IMR-90 (cell line): Measurements from ENCODE around the gene SLC6A2. TPM values are rescaled to one million over a fixed set of nuclear protein-coding genes. Genes with fewer than 3 reads are reported as not detected.

Source experiments
- ATAC-seq: fragments of 200-7000 bp; cut with Tn5 transposase; 2 replicates; pipeline ENCODE4 v1.9.1; 2020; ENCODE audit warnings: low read depth, mild to moderate bottlenecking, moderate library complexity
- BruUV-seq: library from RNA; stranded (reverse); fragments of 400-500 nt; replicated peaks from 2 replicates; lab custom pipeline; 2021; lab: Mats Ljungman, UMichigan
- CTCF ChIA-PET: fragments of 300-600 bp; formaldehyde crosslinking; extraction: SDS; loops from one replicate; lab custom pipeline; 2021; ENCODE audit warnings: antibody characterized with exemption; lab: Yijun Ruan, JAX
- POLR2A ChIA-PET: fragments of 300-600 bp; sonication (Branson Sonifier 250); formaldehyde crosslinking; loops from one replicate; lab custom pipeline; 2022; ENCODE audit warnings: antibody characterized with exemption; ENCODE audit not compliant: unreplicated experiment; lab: Charles Lee
- DNase-seq: peaks from one replicate; pipeline ENCODE4 v3.0.0; 2013
- H2AFZ ChIP-seq: replicated peaks from 2 replicates; pipeline ENCODE3; 2013; ENCODE audit warnings: low read length, mild to moderate bottlenecking; ENCODE audit not compliant: poor library complexity
- H2AK5ac ChIP-seq: 2 replicates; pipeline ENCODE4 v1.6.1; 2013; ENCODE audit warnings: low read depth, low read length, inconsistent platforms
- H2AK9ac ChIP-seq: replicated peaks from 2 replicates; pipeline ENCODE3; 2013; ENCODE audit warnings: mild to moderate bottlenecking, low read depth, low read length, moderate library complexity; ENCODE audit not compliant: poor library complexity
- H2BK120ac ChIP-seq: 2 replicates; pipeline ENCODE4 v1.6.1; 2013; ENCODE audit warnings: low read depth, low read length, inconsistent platforms
- H2BK15ac ChIP-seq: 3 replicates; pipeline ENCODE4 v1.6.1; 2013; ENCODE audit warnings: low read depth, low read length, inconsistent platforms
- H2BK20ac ChIP-seq: 2 replicates; pipeline ENCODE4 v1.6.1; 2013; ENCODE audit warnings: low read depth, mild to moderate bottlenecking, inconsistent platforms, low read length, moderate library complexity
- H2BK5ac ChIP-seq: 2 replicates; pipeline ENCODE4 v1.6.1; 2013; ENCODE audit warnings: mild to moderate bottlenecking, low read depth, low read length, inconsistent platforms; ENCODE audit not compliant: poor library complexity, severe bottlenecking
- H3K14ac ChIP-seq: replicated peaks from 2 replicates; pipeline ENCODE4 v1.6.1; 2013; ENCODE audit warnings: low read depth, low read length, inconsistent platforms
- H3K18ac ChIP-seq: 2 replicates; pipeline ENCODE4 v1.6.1; 2013; ENCODE audit warnings: low read depth, low read length, control low read depth
- H3K23ac ChIP-seq: 2 replicates; pipeline ENCODE4 v1.6.1; 2013; ENCODE audit warnings: low read depth, low read length, inconsistent platforms
- H3K27ac ChIP-seq: 2 replicates; pipeline ENCODE4 v1.5.1; 2013; ENCODE audit warnings: mild to moderate bottlenecking, control low read depth, low read length; ENCODE audit not compliant: insufficient read depth
- H3K27me3 ChIP-seq: 2 replicates; pipeline ENCODE4 v1.6.1; 2013; ENCODE audit warnings: low read length; ENCODE audit not compliant: control insufficient read depth, insufficient read depth
- H3K36me3 ChIP-seq: 2 replicates; pipeline ENCODE4 v1.6.1; 2013; ENCODE audit warnings: low read length, mixed read lengths; ENCODE audit not compliant: control insufficient read depth, insufficient read depth
- H3K4ac ChIP-seq: 2 replicates; pipeline ENCODE4 v1.6.1; 2013; ENCODE audit warnings: low read depth, low read length, inconsistent platforms
- H3K4me1 ChIP-seq: 2 replicates; pipeline ENCODE4 v1.6.1; 2013; ENCODE audit warnings: low read length, mixed read lengths; ENCODE audit not compliant: control insufficient read depth, insufficient read depth
- H3K4me2 ChIP-seq: 2 replicates; pipeline ENCODE4 v1.6.1; 2013; ENCODE audit warnings: low read depth, mild to moderate bottlenecking, control low read depth, low read length, moderate library complexity
- H3K4me3 ChIP-seq: 2 replicates; pipeline ENCODE4 v1.5.1; 2013; ENCODE audit warnings: low read depth, mild to moderate bottlenecking, control low read depth, low read length, moderate library complexity; ENCODE audit not compliant: insufficient read depth
- H3K56ac ChIP-seq: 2 replicates; pipeline ENCODE4 v1.6.1; 2013; ENCODE audit warnings: low read length, inconsistent platforms; ENCODE audit not compliant: insufficient read depth; ENCODE audit errors: extremely low read depth
- H3K79me1 ChIP-seq, 2 experiments: 2 replicates each; pipeline ENCODE4 v1.6.1; 2013; ENCODE audit warnings: low read length in 2 of 2, inconsistent platforms in 1 of 2, low read depth in 1 of 2
- H3K9ac ChIP-seq: 2 replicates; pipeline ENCODE4 v1.6.1; 2013; ENCODE audit warnings: low read depth, low read length, control low read depth
- H3K9me1 ChIP-seq: 2 replicates; pipeline ENCODE4 v1.6.1; 2013; ENCODE audit warnings: low read length, inconsistent platforms; ENCODE audit not compliant: insufficient read depth
- H3K9me3 ChIP-seq: 2 replicates; pipeline ENCODE4 v1.6.1; 2013; ENCODE audit warnings: low read length; ENCODE audit not compliant: control insufficient read depth, insufficient read depth
- H4K20me1 ChIP-seq: 2 replicates; pipeline ENCODE4 v1.6.1; 2013; ENCODE audit warnings: low read length, inconsistent platforms; ENCODE audit not compliant: insufficient read depth
- H4K5ac ChIP-seq: 2 replicates; pipeline ENCODE4 v1.6.1; 2013; ENCODE audit warnings: mild to moderate bottlenecking, low read depth, low read length, control low read depth
- H4K8ac ChIP-seq, 2 experiments: 2 replicates each; pipeline ENCODE4 v1.6.1; 2013; ENCODE audit warnings: low read depth in 2 of 2, low read length in 2 of 2, control low read depth in 1 of 2, inconsistent platforms in 1 of 2
- H4K91ac ChIP-seq: 2 replicates; pipeline ENCODE4 v1.6.1; 2013; ENCODE audit warnings: low read depth, low read length, inconsistent platforms; ENCODE audit not compliant: insufficient read depth
- CEBPB ChIP-seq: IDR thresholded peaks from 2 replicates; pipeline ENCODE4 v1.6.1; 2012; ENCODE audit warnings: low read depth, low read length, improper control_type of control experiment
- CHD1 ChIP-seq: IDR thresholded peaks from 2 replicates; pipeline ENCODE4 v1.6.1; 2012; ENCODE audit warnings: low read depth, low read length, improper control_type of control experiment
- ELK1 ChIP-seq: fragments of 150-350 bp; IDR thresholded peaks from 2 replicates; pipeline ENCODE4 v1.6.1; 2016; ENCODE audit warnings: low read depth, mild to moderate bottlenecking, low read length, moderate library complexity, borderline replicate concordance
- FOS ChIP-seq: fragments of 150-350 bp; IDR thresholded peaks from 2 replicates; pipeline ENCODE4 v1.6.1; 2016; ENCODE audit warnings: low read depth, low read length
- MAFK ChIP-seq: IDR thresholded peaks from 2 replicates; pipeline ENCODE4 v1.6.1; 2012; ENCODE audit warnings: low read depth, low read length, improper control_type of control experiment
- MAZ ChIP-seq: IDR thresholded peaks from 2 replicates; pipeline ENCODE4 v1.6.1; 2012; ENCODE audit warnings: low read depth, mild to moderate bottlenecking, low read length, improper control_type of control experiment, moderate library complexity, borderline replicate concordance
- POLR2A ChIP-seq: IDR thresholded peaks from 2 replicates; pipeline ENCODE4 v1.6.1; 2012; ENCODE audit warnings: mild to moderate bottlenecking, low read depth, low read length
- RCOR1 ChIP-seq: IDR thresholded peaks from 2 replicates; pipeline ENCODE4 v1.6.1; 2012; ENCODE audit warnings: mild to moderate bottlenecking, low read length, improper control_type of control experiment; ENCODE audit not compliant: insufficient replicate concordance
- SMC3 ChIP-seq: fragments of 150-350 bp; IDR thresholded peaks from 2 replicates; pipeline ENCODE4 v1.6.1; 2016; ENCODE audit warnings: low read depth, mild to moderate bottlenecking, antibody characterized with exemption, low read length, moderate library complexity
- WGBS, 2 experiments: methylation state at CpG; one replicate each; pipeline versions ENCODE4 v1.1.5 to v1.1.7; 2013; ENCODE audit warnings: missing lambda C conversion rate in 2 of 2; ENCODE audit not compliant: insufficient read length in 1 of 2; ENCODE audit errors: extremely low coverage in 2 of 2; 5-methylcytosine and 5-hydroxymethylcytosine counted together
- dilution Hi-C: fragments of 300-500 bp; cut with HindIII; formaldehyde crosslinking; loops from one replicate; pipeline ENCODE4 v1.14.3; 2018; ENCODE audit warnings: low sequenced_read_pairs; ENCODE audit not compliant: unreplicated experiment
- in situ Hi-C: fragments of 300-500 bp; cut with MboI; formaldehyde crosslinking; loops from 3 replicates; pipeline ENCODE4 v1.14.3; 2019; ENCODE audit warnings: low sequenced_read_pairs, inconsistent platforms, mixed read lengths
- intact Hi-C: fragments of 100-400 bp; cut with micrococcal nuclease; formaldehyde crosslinking; loops from 2 replicates; pipeline ENCODE4 v1.10.0; 2022
- polyA plus RNA-seq, 3 experiments: library from polyadenylated mRNA; depleted of rRNA; stranded (reverse); fragments of >200 nt; gene quantifications; 2 replicates each; pipeline ENCODE4 v1.2.3, GENCODE V29; 2012; ENCODE audit warnings: low replicate concordance in 1 of 3
- total RNA-seq: library from RNA; depleted of rRNA; stranded (reverse); fragments of >200 nt; gene quantifications from 2 replicates; pipeline ENCODE4 v1.2.3, GENCODE V29; 2012
- TF ChIP-seq, protein P1 (sequence below): conservative IDR thresholded peaks from 2 replicates; pipeline ENCODE4 v1.5.1; 2012; ENCODE audit warnings: mild to moderate bottlenecking, low read depth, low read length, improper control_type of control experiment

The SLC6A2 gene
- total and polyA plus RNA-seq, 2 of the 4 experiments (the other 2 are of a cell fraction) = not detected

DNA sequence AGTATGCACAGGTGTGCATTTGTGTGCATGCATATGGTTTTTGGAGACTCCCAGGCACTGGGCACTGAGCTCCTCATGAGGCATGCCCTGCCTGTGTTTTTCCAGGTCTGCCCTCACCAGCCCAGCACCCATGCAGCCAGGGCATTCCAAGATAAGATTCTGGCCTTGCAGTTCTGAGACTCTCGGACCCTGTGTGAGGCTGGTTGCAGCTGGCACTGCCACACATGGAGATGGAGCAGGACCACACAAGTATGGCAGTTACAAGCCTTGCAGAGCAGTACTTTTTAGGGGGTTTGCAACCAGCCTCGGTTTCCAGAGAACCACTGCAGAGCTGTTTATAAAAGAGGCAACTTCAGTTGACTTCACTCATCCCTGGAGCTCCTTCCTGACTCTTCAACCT is 10.2 kb downstream of the SLC6A2 start:
- Histone ChIP-seq H3K14ac (no peak overlapping the region), H3K9me3 (peaks cover 2% of the 10 kb centered on the region; the same call in 1 of the 2 replicates), H3K18ac (no peak overlapping the region), H4K20me1 (no peaks in the 10 kb centered on the region), H3K79me1 (no peaks in the 10 kb centered on the region), H2AK9ac (no peak overlapping the region), H3K9ac (no peak overlapping the region), H3K4me1 (no peaks in the 10 kb centered on the region), H3K4ac (no peak overlapping the region), H3K4me2 (no peak overlapping the region), H2BK15ac (no peak overlapping the region), H2AFZ (no peak overlapping the region), H2BK120ac (no peak overlapping the region), H2AK5ac (no peak overlapping the region), H3K27ac (no peak overlapping the region), H3K4me3 (no peak overlapping the region), H3K36me3 (no peaks in the 10 kb centered on the region), H2BK20ac (no peak overlapping the region), H3K27me3 (peaks cover 13% of the 10 kb centered on the region), H3K23ac (no peak overlapping the region), H4K91ac (no peak overlapping the region), H3K9me1 (no peaks in the 10 kb centered on the region), H4K5ac (no peak overlapping the region), H3K56ac (no peak overlapping the region), H4K8ac (no peak overlapping the region), H2BK5ac (no peak overlapping the region)
- BruUV-seq = no TSS peak
- WGBS, 2 experiments = no CpG with 5 or more reads among the region's 2 CpGs
- dilution Hi-C loops (no loop called here), in situ Hi-C loops (no loop called here), intact Hi-C loops (no loop called here)
- POLR2A ChIA-PET = no interaction called here
- CTCF ChIA-PET = no interaction called here
- TF ChIP-seq POLR2A (no peak), CHD1 (no peak), FOS (no peak), ELK1 (no peak), MAZ (no peak), MAFK (no peak), CEBPB (no peak), RCOR1 (no peak), SMC3 (no peak)
- TF ChIP-seq, protein P1, sequence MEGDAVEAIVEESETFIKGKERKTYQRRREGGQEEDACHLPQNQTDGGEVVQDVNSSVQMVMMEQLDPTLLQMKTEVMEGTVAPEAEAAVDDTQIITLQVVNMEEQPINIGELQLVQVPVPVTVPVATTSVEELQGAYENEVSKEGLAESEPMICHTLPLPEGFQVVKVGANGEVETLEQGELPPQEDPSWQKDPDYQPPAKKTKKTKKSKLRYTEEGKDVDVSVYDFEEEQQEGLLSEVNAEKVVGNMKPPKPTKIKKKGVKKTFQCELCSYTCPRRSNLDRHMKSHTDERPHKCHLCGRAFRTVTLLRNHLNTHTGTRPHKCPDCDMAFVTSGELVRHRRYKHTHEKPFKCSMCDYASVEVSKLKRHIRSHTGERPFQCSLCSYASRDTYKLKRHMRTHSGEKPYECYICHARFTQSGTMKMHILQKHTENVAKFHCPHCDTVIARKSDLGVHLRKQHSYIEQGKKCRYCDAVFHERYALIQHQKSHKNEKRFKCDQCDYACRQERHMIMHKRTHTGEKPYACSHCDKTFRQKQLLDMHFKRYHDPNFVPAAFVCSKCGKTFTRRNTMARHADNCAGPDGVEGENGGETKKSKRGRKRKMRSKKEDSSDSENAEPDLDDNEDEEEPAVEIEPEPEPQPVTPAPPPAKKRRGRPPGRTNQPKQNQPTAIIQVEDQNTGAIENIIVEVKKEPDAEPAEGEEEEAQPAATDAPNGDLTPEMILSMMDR = no peak
- DNase-seq (no peak), ATAC-seq (no peak)
